Mesothelial cell of epicardium (in vitro differentiated cells): ENCODE results near the gene RB1. TPM values are rescaled to one million over a fixed set of nuclear protein-coding genes. Genes with fewer than 3 reads are reported as not detected.

ENCODE experiments used
- DNase-seq, 2 experiments: peaks; one replicate each; pipeline ENCODE4 v3.0.0; 2021; ENCODE audit warnings: low spot score in 2 of 2; ENCODE audit not compliant: unreplicated experiment in 2 of 2
- H3K27ac Mint-ChIP-seq: 2 replicates; pipeline ENCODE4 v1.8.0; 2021; ENCODE audit warnings: mixed read lengths
- H3K27me3 Mint-ChIP-seq: 2 replicates; pipeline ENCODE4 v1.8.0; 2021; ENCODE audit warnings: low read depth, mixed read lengths
- H3K36me3 Mint-ChIP-seq: 2 replicates; pipeline ENCODE4 v1.8.0; 2021; ENCODE audit warnings: mixed read lengths
- H3K4me1 Mint-ChIP-seq: 2 replicates; pipeline ENCODE4 v1.8.0; 2021; ENCODE audit warnings: mixed read lengths
- H3K4me3 Mint-ChIP-seq: 2 replicates; pipeline ENCODE4 v1.8.0; 2021; ENCODE audit warnings: mild to moderate bottlenecking, moderate library complexity, mixed read lengths
- H3K9me3 Mint-ChIP-seq: 2 replicates; pipeline ENCODE4 v1.8.0; 2021; ENCODE audit warnings: mixed read lengths
- CTCF ChIP-seq: fragments of 200-600 bp; sonication (generic); IDR thresholded peaks from one replicate; pipeline ENCODE4 v1.5.0; 2021; ENCODE audit warnings: antibody characterized with exemption; ENCODE audit not compliant: unreplicated experiment
- total RNA-seq: library from RNA; stranded (reverse); gene quantifications from 3 replicates; pipeline ENCODE4 v1.2.1, GENCODE V29; 2021

RB1 gene
- total RNA-seq, 1 donor from 2014 or later = 34.7 TPM

GRCh38 chr13:48258430-48258829 is 45.1 kb upstream of the RB1 start:
- Mint-ChIP-seq H3K9me3 (no peaks in the 10 kb centered on the region), H3K27me3 (no peaks in the 10 kb centered on the region), H3K27ac (no peak overlapping the region), H3K4me1 (peaks cover 2% of the 10 kb centered on the region), H3K36me3 (peaks cover 59% of the 10 kb centered on the region), H3K4me3 (no peak overlapping the region)
- TF ChIP-seq CTCF = no peak
- no peak for DNase-seq

- H3K27ac Mint-ChIP-seq = no peak overlapping the region
- no peaks in the 10 kb centered on the region for H3K9me3 Mint-ChIP-seq
- no peaks in the 10 kb centered on the region for H3K27me3 Mint-ChIP-seq
- H3K36me3 Mint-ChIP-seq = peaks cover 63% of the 10 kb centered on the region
- TF ChIP-seq CTCF = no peak
- H3K4me1 Mint-ChIP-seq = peaks cover 2% of the 10 kb centered on the region
- no peak for DNase-seq
- H3K4me3 Mint-ChIP-seq = no peak overlapping the region
These were observed 42.6 kb upstream of the RB1 start for GRCh38 chr13:48260970-48261369.

GRCh38 chr13:48263196-48263595 is 40.4 kb upstream of the RB1 start:
- H3K36me3 Mint-ChIP-seq = peaks cover 54% of the 10 kb centered on the region
- no peak overlapping the region for H3K27ac Mint-ChIP-seq
- no peak overlapping the region for H3K4me3 Mint-ChIP-seq
- H3K4me1 Mint-ChIP-seq = peaks cover 13% of the 10 kb centered on the region
- no peaks in the 10 kb centered on the region for H3K9me3 Mint-ChIP-seq
- no peak for DNase-seq
- H3K27me3 Mint-ChIP-seq = no peaks in the 10 kb centered on the region
- no peak for TF ChIP-seq CTCF

GRCh38 chr13:48264058-48264457 is 39.5 kb upstream of the RB1 start:
- TF ChIP-seq CTCF = no peak
- peaks cover 13% of the 10 kb centered on the region for H3K4me1 Mint-ChIP-seq
- H3K4me3 Mint-ChIP-seq = no peak overlapping the region
- no peak overlapping the region for H3K27ac Mint-ChIP-seq
- H3K36me3 Mint-ChIP-seq = peaks cover 53% of the 10 kb centered on the region
- no peak for DNase-seq
- no peaks in the 10 kb centered on the region for H3K9me3 Mint-ChIP-seq
- H3K27me3 Mint-ChIP-seq = no peaks in the 10 kb centered on the region

GRCh38 chr13:48265217-48265815 is 38.2 kb upstream of the RB1 start:
- Mint-ChIP-seq H3K4me1 (peaks cover 13% of the 10 kb centered on the region), H3K27ac (no peak overlapping the region), H3K4me3 (no peak overlapping the region), H3K27me3 (no peaks in the 10 kb centered on the region), H3K9me3 (no peaks in the 10 kb centered on the region), H3K36me3 (peaks cover 48% of the 10 kb centered on the region)
- DNase-seq = no peak
- TF ChIP-seq CTCF = no peak

- no peak overlapping the region for H3K4me3 Mint-ChIP-seq
- H3K4me1 Mint-ChIP-seq = peaks cover 13% of the 10 kb centered on the region
- no peak for TF ChIP-seq CTCF
- H3K27me3 Mint-ChIP-seq = no peaks in the 10 kb centered on the region
- H3K9me3 Mint-ChIP-seq = no peaks in the 10 kb centered on the region
- peaks cover 42% of the 10 kb centered on the region for H3K36me3 Mint-ChIP-seq
- H3K27ac Mint-ChIP-seq = no peak overlapping the region
- DNase-seq = no peak
These were observed 37.4 kb upstream of the RB1 start for GRCh38 chr13:48266150-48266549.
